HCT116 (cell line): ENCODE measurements around the gene SPSB2. TPM values are rescaled to one million over a fixed set of nuclear protein-coding genes. Genes with fewer than 3 reads are reported as not detected.

ENCODE experiments used
- ATAC-seq: fragments of 200-7000 bp; cut with Tn5 transposase; 2 replicates; pipeline ENCODE4 v1.9.1; 2020; ENCODE audit warnings: mild to moderate bottlenecking, moderate library complexity
- BruUV-seq: library from RNA; stranded (reverse); fragments of 400-500 nt; replicated peaks from 2 replicates; lab custom pipeline; 2021; lab: Mats Ljungman, UMichigan
- CTCF ChIA-PET: fragments of 300-600 bp; sonication (Branson Sonifier 250); formaldehyde crosslinking; loops from one replicate; lab custom pipeline; 2021; ENCODE audit warnings: antibody characterized with exemption; lab: Charles Lee
- POLR2A ChIA-PET: fragments of 300-600, 350-600 bp; sonication (Branson Sonifier 250); formaldehyde crosslinking; loops from one replicate; lab custom pipeline; 2021; ENCODE audit warnings: antibody characterized with exemption; lab: Charles Lee
- RAD21 ChIA-PET, 2 experiments: fragments of 300-600 bp; sonication (Branson Sonifier 250); formaldehyde crosslinking; loops; one replicate each; lab custom pipeline; 2023; ENCODE audit warnings: low total read pairs in 2 of 2; ENCODE audit not compliant: uncharacterized antibody in 2 of 2, unreplicated experiment in 2 of 2, low non-redundant PET in 1 of 2; lab: Charles Lee
- DNase-seq: peaks from one replicate; pipeline ENCODE4 v3.0.0-alpha.2; 2010; ENCODE audit warnings: low read depth, low spot score
- H2AFZ ChIP-seq: fragments of 200-600 bp; shearing (Covaris generic), sonication (generic); 2 replicates; pipeline ENCODE4 v1.6.1; 2017; ENCODE audit warnings: low read depth, mixed run types, mixed read lengths, antibody characterized with exemption, low read length; ENCODE audit not compliant: poor library complexity, severe bottlenecking
- H3K27ac ChIP-seq: 2 replicates; pipeline ENCODE4 v1.5.1; 2012; ENCODE audit warnings: low read depth, low read length
- H3K27me3 ChIP-seq: fragments of 200-600 bp; sonication (generic); 2 replicates; pipeline ENCODE4 v1.6.1; 2016; ENCODE audit warnings: mixed run types, low read length, mixed read lengths; ENCODE audit not compliant: insufficient read depth
- H3K36me3 ChIP-seq, 2 experiments: fragments of 200-500 bp in 1 of 2; fragments of 200-600 bp in 1 of 2; sonication (Bioruptor generic) in 1 of 2; sonication (generic) in 1 of 2; 2 replicates each; pipeline versions ENCODE4 v1.5.1 to v1.6.1; 2014 to 2016; ENCODE audit warnings: low read length in 2 of 2, inconsistent platforms in 1 of 2, mixed read lengths in 1 of 2, mixed run types in 1 of 2; ENCODE audit not compliant: insufficient read depth in 2 of 2, control insufficient read depth in 1 of 2
- H3K4me1 ChIP-seq, 2 experiments: fragments of 200-600 bp in 1 of 2; sonication (generic) in 1 of 2; 2 replicates each; pipeline versions ENCODE4 v1.5.1 to v1.6.1; 2012 to 2017; ENCODE audit warnings: low read length in 2 of 2, inconsistent platforms in 1 of 2, mild to moderate bottlenecking in 1 of 2, mixed read lengths in 1 of 2, mixed run types in 1 of 2, moderate library complexity in 1 of 2; ENCODE audit not compliant: insufficient read depth in 2 of 2, control insufficient read depth in 1 of 2
- H3K4me2 ChIP-seq: fragments of 200-600 bp; sonication (generic); 2 replicates; pipeline ENCODE4 v1.6.1; 2017; ENCODE audit warnings: mixed run types, low read length, mixed read lengths
- H3K4me3 ChIP-seq, 2 experiments: fragments of 200-600 bp in 1 of 2; sonication (generic) in 1 of 2; replicated peaks in 1 of 2; 2 replicates each; pipeline ENCODE4 v1.5.1; 2011 to 2016; ENCODE audit warnings: low read length in 2 of 2, control low read depth in 1 of 2, low read depth in 1 of 2, mild to moderate bottlenecking in 1 of 2, mixed read lengths in 1 of 2, mixed run types in 1 of 2
- H3K79me2 ChIP-seq: fragments of 200-600 bp; sonication (generic); 2 replicates; pipeline ENCODE4 v1.6.1; 2017; ENCODE audit warnings: mild to moderate bottlenecking, mixed run types, low read length, moderate library complexity, mixed read lengths; ENCODE audit not compliant: insufficient read depth
- H3K9ac ChIP-seq: fragments of 200-600 bp; sonication (generic); 2 replicates; pipeline ENCODE4 v1.6.1; 2016; ENCODE audit warnings: low read length, mixed read lengths
- H3K9me2 ChIP-seq: fragments of 200-600 bp; sonication (generic), shearing (Covaris generic); 2 replicates; pipeline ENCODE4 v1.6.1; 2017; ENCODE audit warnings: mixed run types, mild to moderate bottlenecking, moderate library complexity; ENCODE audit not compliant: insufficient read depth
- H3K9me3 ChIP-seq, 2 experiments: fragments of 200-500 bp in 1 of 2; fragments of 200-600 bp in 1 of 2; sonication (Bioruptor generic) in 1 of 2; sonication (generic) in 1 of 2; 2 replicates each; pipeline ENCODE4 v1.6.1; 2014 to 2017; ENCODE audit warnings: low read length in 2 of 2, mixed read lengths in 2 of 2, inconsistent platforms in 1 of 2, low read depth in 1 of 2, mild to moderate bottlenecking in 1 of 2, mixed run types in 1 of 2, moderate library complexity in 1 of 2; ENCODE audit not compliant: control insufficient read depth in 1 of 2, insufficient read depth in 1 of 2
- H4K20me1 ChIP-seq: fragments of 200-600 bp; sonication (generic), shearing (Covaris generic); 2 replicates; pipeline ENCODE4 v1.6.1; 2017; ENCODE audit warnings: mixed run types, mild to moderate bottlenecking, moderate library complexity; ENCODE audit not compliant: insufficient read depth
- CBX3 ChIP-seq: IDR thresholded peaks from 2 replicates; pipeline ENCODE4 v1.6.1; 2012; ENCODE audit warnings: low read depth
- FOSL1 ChIP-seq: IDR thresholded peaks from 2 replicates; pipeline ENCODE4 v1.6.1; 2012; ENCODE audit warnings: low read depth
- JUND ChIP-seq: IDR thresholded peaks from 2 replicates; pipeline ENCODE4 v1.6.1; 2012
- MAX ChIP-seq: IDR thresholded peaks from 2 replicates; pipeline ENCODE4 v1.6.1; 2012
- POLR2A ChIP-seq: IDR thresholded peaks from 2 replicates; pipeline ENCODE4 v1.7.0; 2011; ENCODE audit warnings: borderline replicate concordance; ENCODE audit not compliant: insufficient read depth, insufficient read length; ENCODE audit errors: extremely low read depth
- POLR2AphosphoS5 ChIP-seq: IDR thresholded peaks from 2 replicates; pipeline ENCODE4 v1.6.1; 2011; ENCODE audit warnings: mild to moderate bottlenecking, low read depth, low read length, moderate library complexity
- SP1 ChIP-seq: IDR thresholded peaks from 2 replicates; pipeline ENCODE4 v1.6.1; 2012; ENCODE audit warnings: low read depth
- ZFX ChIP-seq: fragments of 450-650 bp; IDR thresholded peaks from 2 replicates; pipeline ENCODE4 v1.6.1; 2017
- intact Hi-C: fragments of 100-400 bp; cut with micrococcal nuclease; formaldehyde crosslinking; loops from 2 replicates; pipeline ENCODE4 v1.10.0; 2022
- total RNA-seq: library from RNA; stranded (reverse); gene quantifications from one replicate; pipeline ENCODE4 v1.2.1, GENCODE V29; 2021; ENCODE audit not compliant: unreplicated experiment
- TF ChIP-seq, protein P1 (sequence below): IDR thresholded peaks from 2 replicates; pipeline ENCODE4 v1.6.1; 2012; ENCODE audit warnings: low read depth
- TF ChIP-seq, protein P2 (sequence below): IDR thresholded peaks from 2 replicates; pipeline ENCODE4 v1.6.1; 2012

The SPSB2 gene
- total RNA-seq, 1 experiment from 2014 or later, result 10.0 TPM

- CTCF ChIA-PET, result interaction anchor here (1.3 to 2.8 kb wide), 3 partner anchors 11 to 70 kb away, joined by 5 to 10 read pairs (median 10); partner anchors contain the start of genes MLF2 and USP5
- Histone ChIP-seq H3K9me2 (no peaks in the 10 kb centered on the region), H3K79me2 (peaks cover 14% of the 10 kb centered on the region), H3K4me1 (peaks cover 20 to 47% of the 10 kb centered on the region in 2 experiments), H3K4me3 (no peak overlapping the region), H3K4me2 (no peak overlapping the region), H3K36me3 (no peaks in the 10 kb centered on the region), H3K9ac (no peak overlapping the region), H4K20me1 (no peaks in the 10 kb centered on the region), H3K9me3 (no peaks in the 10 kb centered on the region), H2AFZ (no peak overlapping the region), H3K27ac (no peak overlapping the region), H3K27me3 (peaks cover 6% of the 10 kb centered on the region; the same call in 1 of the 2 replicates)
- TF ChIP-seq MAX (no peak), FOSL1 (no peak), POLR2AphosphoS5 (peak; percentile 10; the same call in 1 of the 2 replicates), POLR2A (peak; percentile 28), SP1 (no peak), CBX3 (no peak)
- intact Hi-C loops, result no loop called here
- DNase-seq, result no peak
- RAD21 ChIA-PET, result no interaction called here
- POLR2A ChIA-PET, result no interaction called here
- no peak for ATAC-seq
- BruUV-seq, result no TSS peak
Observed at GRCh38 chr12:6823182-6824084, 49.7 kb downstream of the SPSB2 start.

- BruUV-seq, result no TSS peak
- H3K4me1 ChIP-seq, result peaks cover 20 to 43% of the 10 kb centered on the region in 2 experiments
- H3K9me2 ChIP-seq, result no peaks in the 10 kb centered on the region
- no peak overlapping the region; the same call in 1 of the 2 replicates for H3K27ac ChIP-seq
- ChIA-PET RAD21 (no interaction called here), POLR2A (no interaction called here), CTCF (interaction anchor here (0.9 to 2.3 kb wide), 4 partner anchors 12 to 69 kb away, joined by 3 to 10 read pairs (median 6); partner anchors contain the start of genes MLF2 and USP5)
- H3K9me3 ChIP-seq, result no peaks in the 10 kb centered on the region
- H3K79me2 ChIP-seq, result peaks cover 7% of the 10 kb centered on the region; the same call in 1 of the 2 replicates
- peaks cover 6% of the 10 kb centered on the region; the same call in 1 of the 2 replicates for H3K27me3 ChIP-seq
- no peak for DNase-seq
- no peak for ATAC-seq
- H4K20me1 ChIP-seq, result no peaks in the 10 kb centered on the region
- no peak overlapping the region for H2AFZ ChIP-seq
- intact Hi-C loops, result no loop called here
- peak overlapping the region; percentile 83 for H3K4me2 ChIP-seq
- TF ChIP-seq, protein P1, sequence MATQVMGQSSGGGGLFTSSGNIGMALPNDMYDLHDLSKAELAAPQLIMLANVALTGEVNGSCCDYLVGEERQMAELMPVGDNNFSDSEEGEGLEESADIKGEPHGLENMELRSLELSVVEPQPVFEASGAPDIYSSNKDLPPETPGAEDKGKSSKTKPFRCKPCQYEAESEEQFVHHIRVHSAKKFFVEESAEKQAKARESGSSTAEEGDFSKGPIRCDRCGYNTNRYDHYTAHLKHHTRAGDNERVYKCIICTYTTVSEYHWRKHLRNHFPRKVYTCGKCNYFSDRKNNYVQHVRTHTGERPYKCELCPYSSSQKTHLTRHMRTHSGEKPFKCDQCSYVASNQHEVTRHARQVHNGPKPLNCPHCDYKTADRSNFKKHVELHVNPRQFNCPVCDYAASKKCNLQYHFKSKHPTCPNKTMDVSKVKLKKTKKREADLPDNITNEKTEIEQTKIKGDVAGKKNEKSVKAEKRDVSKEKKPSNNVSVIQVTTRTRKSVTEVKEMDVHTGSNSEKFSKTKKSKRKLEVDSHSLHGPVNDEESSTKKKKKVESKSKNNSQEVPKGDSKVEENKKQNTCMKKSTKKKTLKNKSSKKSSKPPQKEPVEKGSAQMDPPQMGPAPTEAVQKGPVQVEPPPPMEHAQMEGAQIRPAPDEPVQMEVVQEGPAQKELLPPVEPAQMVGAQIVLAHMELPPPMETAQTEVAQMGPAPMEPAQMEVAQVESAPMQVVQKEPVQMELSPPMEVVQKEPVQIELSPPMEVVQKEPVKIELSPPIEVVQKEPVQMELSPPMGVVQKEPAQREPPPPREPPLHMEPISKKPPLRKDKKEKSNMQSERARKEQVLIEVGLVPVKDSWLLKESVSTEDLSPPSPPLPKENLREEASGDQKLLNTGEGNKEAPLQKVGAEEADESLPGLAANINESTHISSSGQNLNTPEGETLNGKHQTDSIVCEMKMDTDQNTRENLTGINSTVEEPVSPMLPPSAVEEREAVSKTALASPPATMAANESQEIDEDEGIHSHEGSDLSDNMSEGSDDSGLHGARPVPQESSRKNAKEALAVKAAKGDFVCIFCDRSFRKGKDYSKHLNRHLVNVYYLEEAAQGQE, result no peak
- TF ChIP-seq POLR2A (no peak), ZFX (no peak), JUND (no peak)
- TF ChIP-seq, protein P2, sequence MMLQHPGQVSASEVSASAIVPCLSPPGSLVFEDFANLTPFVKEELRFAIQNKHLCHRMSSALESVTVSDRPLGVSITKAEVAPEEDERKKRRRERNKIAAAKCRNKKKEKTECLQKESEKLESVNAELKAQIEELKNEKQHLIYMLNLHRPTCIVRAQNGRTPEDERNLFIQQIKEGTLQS, result no peak
- no peaks in the 10 kb centered on the region for H3K36me3 ChIP-seq
- H3K9ac ChIP-seq, result no peak overlapping the region
- H3K4me3 ChIP-seq, result peak overlapping the region; percentile 43 to 50; a peak in 2 of 4 replicates
Observed at GRCh38 chr12:6822426-6823135, 50.5 kb downstream of the SPSB2 start.
